Heart left ventricle (tissue), 13 donors: ENCODE results near the gene PAQR5.

Experiments
- CTCF ChIP-seq, 12 donors: fragments of 200-600 bp; sonication (generic) in 4 of 12; IDR thresholded peaks; one replicate each; pipeline versions ENCODE4 v1.5.0 to v1.8.0; 2018 to 2022; ENCODE audit warnings: antibody characterized with exemption in 12 of 12, mild to moderate bottlenecking in 5 of 12
- POLR2A ChIP-seq, 2 donors: fragments of 450-650 bp; IDR thresholded peaks; one replicate each; pipeline ENCODE4 v1.6.1; 2017; ENCODE audit warnings: antibody characterized with exemption in 2 of 2, mild to moderate bottlenecking in 2 of 2, moderate library complexity in 2 of 2
- donor health status: ischemic (EF 13 %, LVEDD 7.1; RV severe dilation, severe dysfunction).
- donor health status: DM: no; HTN: yes; CAD: no.
- donor health status: DM: no; HTN: no; CAD: no.
- donor health status: ischemic (EF 25% LVEDD 6.9; RV normal size, moderate dysfunction).
- donor health status: ischemic (EF 25% LVEDD 5.7; RV mildly dilated, moderate dysfunction).
- donor health status: ischemic (EF 35%, LVEDD 5.7; RV mildly dilated, moderate dysfunction).
- donor health status: nonischemic (EF 11% LVEDD 7.7; RV severe dilation, severe dysfunction).
- donor health status: DM: yes; HTN: yes; CAD: no.
- donor health status: PGD.
- donor health status: ischemic (EF 29% LVEDD 5.4; RV normal size, mild dysfunction).
- donor health status: nonischemic (EF 23%, LVEDD 6.1; RV moderate dilation, normal function).

- no peak for TF ChIP-seq CTCF (IDR thresholded peaks at IDR 0.05)
- TF ChIP-seq POLR2A (IDR thresholded peaks at IDR 0.05): no peak
Measured at GRCh38 chr15:69275074-69275670, 23.5 kb upstream of the PAQR5 start.
